A549 (cell line): Measurements from ENCODE around the gene PAGE1.

Source experiments
- CTCF ChIP-seq: fragments of >200 bp; sonication (Bioruptor Twin); formaldehyde crosslinking; IDR thresholded peaks from 3 replicates; pipeline ENCODE4 v1.5.1; 2016
- E2F6 ChIP-seq: IDR thresholded peaks from 2 replicates; pipeline ENCODE4 v1.6.1; 2012; ENCODE audit warnings: low read depth, borderline replicate concordance
- KDM1A ChIP-seq: fragments of 200-600 bp; sonication (generic); IDR thresholded peaks from 2 replicates; pipeline ENCODE4 v1.6.1; 2016; ENCODE audit warnings: low read depth, mild to moderate bottlenecking
- POLR2A ChIP-seq: IDR thresholded peaks from 2 replicates; pipeline ENCODE4 v1.6.1; 2012; ENCODE audit warnings: mild to moderate bottlenecking, low read length

GRCh38 chrX:49701323-49701722 lies 5.5 kb upstream of the PAGE1 start:
- TF ChIP-seq CTCF: no peak
- no peak for TF ChIP-seq E2F6
- TF ChIP-seq KDM1A: no peak
- TF ChIP-seq POLR2A: no peak
